Measurements from ENCODE around the gene ITPK1. TPM values are rescaled to one million over a fixed set of nuclear protein-coding genes. Genes with fewer than 3 reads are reported as not detected.

Gene ITPK1
- total RNA-seq, 1 experiment from 2014 or later, result 60.1 TPM

- peaks cover 12% of the 10 kb centered on the region for H3K27me3 Mint-ChIP-seq (ENCODE audit: insufficient read depth, unreplicated experiment)
- no peak for DNase-seq
- no peaks in the 10 kb centered on the region for H3K4me1 Mint-ChIP-seq (ENCODE audit: low read depth, unreplicated experiment)
- H3K9me3 ChIP-seq, result no peaks in the 10 kb centered on the region
- H3K27ac Mint-ChIP-seq (ENCODE audit: unreplicated experiment), result no peak overlapping the region
- ChIA-PET POLR2A (no interaction called here), CTCF (no interaction called here)
- H3K4me3 ChIP-seq (ENCODE audit: low read depth, low read length), result no peak overlapping the region
- H3K4me3 Mint-ChIP-seq (ENCODE audit: unreplicated experiment), result no peak overlapping the region
- no peaks in the 10 kb centered on the region for H3K36me3 ChIP-seq (ENCODE audit: control insufficient read depth, insufficient read depth, low read length)
- H3K27me3 ChIP-seq (replicated peaks; ENCODE audit: control insufficient read depth, insufficient read depth, low read length), result no peaks in the 10 kb centered on the region
- no TSS peak for BruUV-seq (replicated peaks)
- intact Hi-C loops (cut with micrococcal nuclease; ENCODE audit: unreplicated experiment), result no loop called here
- no peaks in the 10 kb centered on the region for H3K9me3 Mint-ChIP-seq (ENCODE audit: unreplicated experiment)
- no peak for TF ChIP-seq CTCF (IDR thresholded peaks at IDR 0.05; ENCODE audit: insufficient read depth in 1 of 2, low read depth in 1 of 2, low read length in 1 of 2, severe bottlenecking in 1 of 2, unreplicated experiment in 1 of 2)
- H3K4me1 ChIP-seq, result no peaks in the 10 kb centered on the region
- no peaks in the 10 kb centered on the region for H3K36me3 Mint-ChIP-seq (ENCODE audit: insufficient read depth, unreplicated experiment)
Measured at GRCh38 chr14:92922155-92922735, 193.5 kb downstream of the ITPK1 start.

DNA sequence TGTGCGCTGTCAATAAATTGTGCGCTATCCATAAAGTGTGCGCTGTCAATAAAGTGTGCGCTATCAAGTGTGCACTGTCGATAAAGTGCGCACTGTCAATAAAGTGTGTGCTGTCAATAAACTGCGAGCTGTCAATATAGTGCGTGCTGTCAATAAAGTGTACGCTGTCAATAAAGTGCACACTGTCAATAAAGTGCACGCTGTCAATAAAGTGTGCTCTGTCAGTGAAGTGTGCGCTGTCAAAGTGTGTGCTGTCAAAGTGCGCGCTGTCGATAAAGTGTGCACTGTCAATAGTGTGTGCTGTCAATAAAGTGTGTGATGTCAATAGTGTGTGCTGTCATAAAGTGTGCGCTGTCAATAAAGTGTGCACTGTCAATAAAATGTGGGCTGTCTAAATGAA is 195.7 kb downstream of the ITPK1 start:
- H3K27me3 Mint-ChIP-seq (ENCODE audit: insufficient read depth, unreplicated experiment), result peaks cover 15% of the 10 kb centered on the region

DNA sequence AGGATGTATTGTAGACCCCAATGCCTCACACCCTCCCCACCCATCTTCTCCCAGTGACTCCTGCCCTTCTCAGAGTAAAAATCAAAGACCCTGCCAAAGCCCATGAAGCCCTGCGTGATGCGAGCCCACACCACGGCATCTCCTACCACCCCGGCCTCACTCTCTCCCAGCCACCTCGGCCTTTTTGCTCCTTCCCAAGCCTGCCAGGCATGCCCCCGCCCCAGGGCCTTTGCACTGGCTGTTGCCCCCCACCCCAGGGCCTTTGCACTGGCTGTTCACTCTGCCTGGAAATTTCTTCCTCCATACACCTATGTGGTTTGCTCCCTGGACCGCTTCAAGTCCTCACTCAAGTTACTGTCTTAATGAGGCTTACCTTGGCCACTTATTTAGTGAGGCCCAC is 197.8 kb downstream of the ITPK1 start:
- no peak overlapping the region for H3K27ac Mint-ChIP-seq (ENCODE audit: unreplicated experiment)
- H3K4me1 ChIP-seq, result no peaks in the 10 kb centered on the region
- ChIA-PET POLR2A (no interaction called here), CTCF (no interaction called here)
- H3K4me3 ChIP-seq (ENCODE audit: low read depth, low read length), result no peak overlapping the region
- no peak for TF ChIP-seq CTCF (IDR thresholded peaks at IDR 0.05; ENCODE audit: insufficient read depth in 1 of 2, low read depth in 1 of 2, low read length in 1 of 2, severe bottlenecking in 1 of 2, unreplicated experiment in 1 of 2)
- H3K36me3 ChIP-seq (ENCODE audit: control insufficient read depth, insufficient read depth, low read length), result no peaks in the 10 kb centered on the region
- DNase-seq, result no peak
- H3K4me1 Mint-ChIP-seq (ENCODE audit: low read depth, unreplicated experiment), result no peaks in the 10 kb centered on the region
- H3K4me3 Mint-ChIP-seq (ENCODE audit: unreplicated experiment), result no peak overlapping the region
- H3K36me3 Mint-ChIP-seq (ENCODE audit: insufficient read depth, unreplicated experiment), result no peaks in the 10 kb centered on the region
- peaks cover 4% of the 10 kb centered on the region; the same call in 1 of the 2 replicates for H3K9me3 ChIP-seq
- no peaks in the 10 kb centered on the region for H3K9me3 Mint-ChIP-seq (ENCODE audit: unreplicated experiment)
- H3K27me3 ChIP-seq (replicated peaks; ENCODE audit: control insufficient read depth, insufficient read depth, low read length), result no peaks in the 10 kb centered on the region
- intact Hi-C loops (cut with micrococcal nuclease; ENCODE audit: unreplicated experiment), result no loop called here
- H3K27me3 Mint-ChIP-seq (ENCODE audit: insufficient read depth, unreplicated experiment), result peaks cover 18% of the 10 kb centered on the region
- no TSS peak for BruUV-seq (replicated peaks)

More for the DNA sequence above, 195.7 kb downstream of the ITPK1 start:
- no peaks in the 10 kb centered on the region for H3K4me1 ChIP-seq
- H3K27ac Mint-ChIP-seq (ENCODE audit: unreplicated experiment), result no peak overlapping the region
- no peak for DNase-seq
- H3K4me1 Mint-ChIP-seq (ENCODE audit: low read depth, unreplicated experiment), result no peaks in the 10 kb centered on the region
- no peak overlapping the region for H3K4me3 ChIP-seq (ENCODE audit: low read depth, low read length)
- no peaks in the 10 kb centered on the region for H3K36me3 ChIP-seq (ENCODE audit: control insufficient read depth, insufficient read depth, low read length)
- POLR2A ChIA-PET, result no interaction called here
- H3K27me3 ChIP-seq (replicated peaks; ENCODE audit: control insufficient read depth, insufficient read depth, low read length), result no peaks in the 10 kb centered on the region
- BruUV-seq (replicated peaks), result no TSS peak
- no peaks in the 10 kb centered on the region for H3K36me3 Mint-ChIP-seq (ENCODE audit: insufficient read depth, unreplicated experiment)
- intact Hi-C loops (cut with micrococcal nuclease; ENCODE audit: unreplicated experiment), result no loop called here
- no peaks in the 10 kb centered on the region for H3K9me3 Mint-ChIP-seq (ENCODE audit: unreplicated experiment)
- TF ChIP-seq CTCF (IDR thresholded peaks at IDR 0.05; ENCODE audit: insufficient read depth in 1 of 2, low read depth in 1 of 2, low read length in 1 of 2, severe bottlenecking in 1 of 2, unreplicated experiment in 1 of 2), result no peak
- no peaks in the 10 kb centered on the region for H3K9me3 ChIP-seq
- CTCF ChIA-PET, result no interaction called here
- no peak overlapping the region for H3K4me3 Mint-ChIP-seq (ENCODE audit: unreplicated experiment)
